SK-N-MC (cell line): Measurements from ENCODE around the gene TCF19.

Source experiments
- EZH2 ChIP-seq: fragments of 200-600 bp; sonication (generic); IDR thresholded peaks from one replicate; pipeline ENCODE4 v1.6.1; 2017; ENCODE audit warnings: antibody characterized with exemption
- POLR2AphosphoS5 ChIP-seq: IDR thresholded peaks from 2 replicates; pipeline ENCODE4 v1.6.1; 2012; ENCODE audit warnings: mild to moderate bottlenecking, low read depth, low read length, borderline replicate concordance

DNA sequence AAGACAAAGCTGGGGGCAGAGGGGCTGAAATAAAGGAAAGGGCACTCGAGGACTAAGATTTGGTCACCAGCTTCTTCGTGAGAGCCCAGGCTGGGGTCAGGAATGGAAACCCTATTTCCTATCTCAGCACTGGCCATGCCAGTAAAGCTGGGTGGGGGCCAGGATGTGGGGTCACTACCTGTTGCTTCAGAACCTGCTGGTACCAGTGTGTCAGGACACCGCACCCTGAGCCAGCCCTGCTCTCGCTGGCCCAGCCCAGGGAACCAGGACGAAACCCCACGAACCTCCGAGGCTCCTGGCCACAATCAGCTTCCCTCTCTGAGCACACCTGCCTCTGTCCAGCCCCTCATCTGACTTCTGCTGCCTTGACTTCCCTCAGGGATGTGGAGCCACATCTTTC lies 40.2 kb upstream of the TCF19 start:
- TF ChIP-seq EZH2 (no peak), POLR2AphosphoS5 (no peak)
